GM18520 (cell line): Measurements from ENCODE around the gene CIART.
"Not testable (repeated sequence)": the region's sequence is repeated elsewhere in the genome, so short reads cannot be mapped to it uniquely, and the experiment has no call there.

Source experiments
- ATAC-seq: cut with Tn5 transposase; IDR thresholded peaks from one replicate; pipeline ENCODE4 v1.9.1; 2021; ENCODE audit not compliant: unreplicated experiment

The CIART gene, protein sequence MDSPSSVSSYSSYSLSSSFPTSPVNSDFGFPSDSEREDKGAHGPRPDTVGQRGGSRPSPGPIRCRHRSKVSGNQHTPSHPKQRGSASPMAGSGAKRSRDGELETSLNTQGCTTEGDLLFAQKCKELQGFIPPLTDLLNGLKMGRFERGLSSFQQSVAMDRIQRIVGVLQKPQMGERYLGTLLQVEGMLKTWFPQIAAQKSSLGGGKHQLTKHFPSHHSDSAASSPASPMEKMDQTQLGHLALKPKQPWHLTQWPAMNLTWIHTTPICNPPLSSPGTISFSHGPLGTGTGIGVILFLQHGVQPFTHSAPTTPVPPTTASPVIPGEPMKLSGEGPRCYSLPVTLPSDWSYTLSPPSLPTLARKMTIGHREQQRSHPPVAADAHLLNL

DNA sequence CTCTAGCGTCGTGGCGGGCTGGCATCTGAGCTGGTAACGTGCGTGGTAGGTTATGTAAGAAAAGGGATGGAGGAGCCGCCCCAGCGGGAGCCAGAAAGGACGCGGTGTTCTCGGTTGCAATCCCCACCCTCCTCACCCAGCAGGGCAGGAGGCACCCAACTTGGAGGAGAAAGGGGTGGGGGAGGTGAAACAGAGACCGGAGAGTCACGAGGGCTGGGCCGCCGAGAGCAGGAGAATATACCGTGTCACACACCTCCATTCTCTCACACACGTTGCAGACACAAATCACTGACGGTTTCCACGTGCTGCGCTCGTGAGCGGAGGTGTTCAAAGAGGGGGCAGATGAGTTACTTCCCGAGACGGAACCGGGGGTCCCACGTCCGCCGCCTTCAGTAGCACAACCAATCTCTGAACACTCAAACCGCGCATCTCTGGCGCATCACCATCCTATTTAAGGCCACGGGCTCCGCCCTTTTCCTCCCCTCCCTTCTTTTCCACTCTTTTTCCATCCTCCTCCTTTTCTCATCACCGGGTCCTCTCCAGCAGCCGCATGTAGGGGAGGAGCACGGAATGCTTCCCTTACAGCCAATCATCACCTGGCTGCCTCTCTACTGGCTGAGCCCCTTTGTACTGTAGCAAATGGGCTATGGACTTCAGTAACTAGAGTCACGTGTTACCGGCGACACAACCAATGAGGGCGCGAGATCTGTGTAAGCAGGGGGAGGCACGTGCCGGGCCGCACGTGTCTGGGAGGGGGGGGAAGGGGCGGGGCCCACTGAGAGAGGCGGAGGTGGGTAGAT lies at the start of gene CIART:
TSS of gene CIART (plus strand) at position 797 of the 800 bp plus-strand sequence. CDS start 714 bp downstream, outside the sequence.
- peak; percentile 66 for ATAC-seq

DNA sequence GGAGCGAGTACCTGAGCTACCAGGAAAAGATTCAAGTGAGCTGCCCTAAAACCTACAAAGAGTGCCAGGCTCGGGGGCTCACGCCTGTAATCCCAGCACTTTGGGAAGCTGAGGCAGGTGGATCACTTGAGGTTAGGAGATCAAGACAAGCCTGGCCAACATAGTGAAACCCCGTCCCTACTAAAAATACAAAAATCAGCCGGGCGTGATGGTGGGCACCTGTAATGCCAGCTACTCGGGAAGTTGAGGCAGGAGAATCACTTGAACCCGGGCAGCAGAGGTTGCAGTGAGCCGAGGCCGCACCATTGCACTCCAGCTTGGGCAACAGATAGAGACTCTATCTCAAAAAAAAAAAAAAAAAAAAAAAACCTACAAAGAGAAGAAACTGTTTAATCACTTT lies 49.4 kb upstream of the CIART start:
- not testable (repeated sequence) for ATAC-seq

DNA sequence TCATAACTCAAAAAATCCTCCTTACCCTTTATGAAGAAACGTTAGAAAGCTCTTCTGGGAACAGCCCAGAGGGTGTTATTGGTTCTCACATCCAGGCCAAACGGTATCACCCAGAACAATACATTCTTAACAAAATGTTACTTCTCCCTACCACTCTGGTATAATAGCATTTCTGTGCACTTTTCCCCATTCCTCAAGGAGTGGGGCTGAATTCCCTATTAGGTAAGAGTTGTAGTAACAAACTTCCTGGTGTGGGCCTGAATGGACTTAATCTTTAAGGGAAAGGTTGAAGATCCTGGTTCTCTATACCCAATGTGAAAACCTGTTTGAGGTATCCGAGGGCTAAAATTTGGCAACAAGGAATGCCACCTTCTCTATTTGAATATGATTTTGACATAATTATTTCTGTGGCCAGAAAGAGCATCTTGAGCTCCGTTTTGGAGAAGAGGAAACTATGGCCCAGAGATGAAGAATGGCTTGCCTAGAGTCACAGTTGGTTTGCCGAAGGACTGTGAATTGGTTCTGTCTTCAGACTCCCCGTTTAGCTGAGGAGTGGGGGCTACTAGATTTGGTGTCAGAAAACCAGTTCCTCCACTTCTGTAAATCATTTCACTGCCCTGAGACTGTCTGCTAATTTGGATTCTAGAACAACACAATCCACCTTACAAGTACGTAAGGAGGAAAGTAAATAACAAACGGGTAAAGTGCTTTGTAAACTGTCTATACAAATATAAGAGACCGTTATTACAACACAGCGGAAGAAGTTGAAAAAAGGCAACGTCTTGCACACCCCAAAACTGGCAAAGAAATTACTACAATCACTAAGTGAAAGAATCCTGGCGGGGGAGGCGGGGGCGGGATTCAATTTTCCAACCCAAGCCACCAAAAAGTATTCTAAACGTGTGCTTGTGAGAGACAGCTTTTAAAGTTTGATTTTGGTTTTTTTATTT lies 48.7 kb upstream of the CIART start:
- ATAC-seq, result no peak

DNA sequence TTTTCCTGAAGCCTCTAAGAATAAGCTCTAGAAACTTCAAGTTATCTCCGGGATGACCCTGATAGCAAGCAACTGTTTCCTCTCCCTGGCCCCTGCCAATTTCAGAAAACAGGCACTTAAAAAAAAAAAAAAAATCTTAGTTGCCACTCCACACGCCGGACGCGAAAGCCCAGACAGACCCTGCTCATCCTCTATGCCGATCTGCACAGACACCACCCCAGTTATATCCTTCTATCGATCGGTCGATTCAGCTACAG lies 48.1 kb upstream of the CIART start:
- no peak for ATAC-seq

DNA sequence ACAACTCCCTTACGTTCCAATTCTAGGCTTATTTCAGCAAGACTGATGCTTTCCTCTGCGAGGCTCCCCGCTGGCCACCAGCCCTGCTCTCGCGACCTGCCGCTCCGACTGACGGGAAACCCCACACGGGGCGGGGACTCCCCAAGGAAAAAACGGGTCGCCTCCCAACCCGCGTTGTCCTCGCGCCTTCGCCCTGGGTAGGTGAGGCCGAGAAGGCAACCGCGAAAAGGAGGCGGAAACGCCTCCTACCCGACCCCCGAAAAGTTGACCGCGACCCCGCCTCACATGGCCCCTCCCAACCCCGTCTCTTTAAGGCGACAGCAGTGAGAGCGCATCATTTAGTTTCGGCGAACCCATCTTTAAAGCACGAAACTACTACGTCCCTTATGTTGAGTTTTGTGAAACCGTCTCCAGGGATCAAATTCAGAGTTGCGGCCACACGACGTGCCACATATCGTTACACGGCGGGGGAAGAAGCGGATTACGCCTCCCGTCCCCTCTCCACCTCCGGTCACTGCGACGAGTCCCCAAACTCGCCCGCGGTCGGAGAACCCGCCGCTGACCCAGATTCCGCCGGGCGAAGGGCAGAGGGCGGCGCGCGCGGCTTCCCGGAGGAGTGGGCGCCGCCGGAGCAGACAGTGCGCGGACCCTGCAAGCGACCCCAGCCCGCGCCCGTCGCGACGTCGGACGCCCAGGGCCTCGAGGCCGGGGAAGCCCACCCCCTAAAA lies 47.6 kb upstream of the CIART start:
- ATAC-seq, result peak; percentile 39

DNA sequence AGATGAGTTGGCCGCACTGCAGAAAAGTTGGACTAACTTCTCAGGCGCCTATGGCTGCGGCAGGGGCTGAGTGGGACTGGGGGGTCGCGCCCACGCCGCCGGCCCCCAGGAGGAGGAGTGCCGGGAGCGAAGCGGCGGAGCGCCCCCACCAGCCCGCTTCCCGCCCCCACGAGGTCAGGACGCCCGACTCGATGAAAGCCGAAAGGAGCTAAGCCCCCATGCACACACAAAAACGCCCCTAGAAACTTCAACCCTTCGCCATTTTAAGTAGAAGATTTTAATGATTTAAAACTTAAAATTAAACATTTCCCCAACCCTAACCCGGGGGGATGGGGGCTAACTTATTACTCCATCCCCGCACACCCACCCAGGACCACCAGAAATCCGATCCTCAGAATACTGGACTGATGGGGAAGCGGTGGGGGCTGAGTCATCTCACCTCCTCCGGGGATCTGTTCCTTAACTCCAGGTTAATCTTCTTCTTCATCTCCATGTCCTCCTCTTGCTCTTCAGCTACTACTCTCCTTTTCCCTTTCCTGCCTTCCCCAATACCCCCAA lies 47.0 kb upstream of the CIART start:
- ATAC-seq, result no peak

DNA sequence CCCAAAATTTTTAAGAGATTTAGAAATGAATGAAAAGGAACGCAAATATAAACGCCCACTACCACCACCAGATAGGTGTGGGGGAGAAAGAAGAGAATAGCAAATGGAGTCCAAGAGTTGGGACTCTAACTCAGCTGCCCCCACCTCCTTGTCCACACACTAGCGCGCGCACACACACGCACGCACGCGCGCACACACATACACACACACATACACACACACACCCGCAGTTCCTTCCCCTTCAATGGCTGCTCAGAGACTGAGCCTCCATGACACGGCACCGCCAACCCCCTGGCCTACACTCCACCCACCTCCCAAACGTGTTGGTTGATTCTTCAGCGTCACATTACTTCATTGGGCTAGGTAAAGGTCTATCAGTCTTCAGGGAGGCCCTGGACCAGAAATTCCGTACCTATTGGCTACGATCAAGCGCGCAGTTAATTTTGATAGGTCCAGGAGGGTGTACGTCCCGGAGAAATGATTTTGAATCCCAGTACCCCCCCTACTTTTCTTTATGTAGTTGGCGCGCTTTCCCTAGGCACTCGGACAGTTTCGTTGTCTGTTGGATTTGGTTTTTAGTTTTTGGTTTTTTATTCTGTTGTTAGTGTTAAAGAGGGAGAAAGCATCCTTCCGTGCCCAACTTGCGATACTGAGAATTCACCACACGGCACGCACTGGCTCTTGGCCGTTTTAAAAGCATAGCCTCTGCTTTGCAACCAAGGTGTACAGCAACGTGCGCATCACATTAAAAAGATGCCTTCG lies 46.3 kb upstream of the CIART start, which contains the start of gene ANP32E:
TSS of gene ANP32E (minus strand) at position 261 of the 762 bp plus-strand sequence. CDS start 326 bp downstream, outside the sequence.
- ATAC-seq, result peak; percentile 88

DNA sequence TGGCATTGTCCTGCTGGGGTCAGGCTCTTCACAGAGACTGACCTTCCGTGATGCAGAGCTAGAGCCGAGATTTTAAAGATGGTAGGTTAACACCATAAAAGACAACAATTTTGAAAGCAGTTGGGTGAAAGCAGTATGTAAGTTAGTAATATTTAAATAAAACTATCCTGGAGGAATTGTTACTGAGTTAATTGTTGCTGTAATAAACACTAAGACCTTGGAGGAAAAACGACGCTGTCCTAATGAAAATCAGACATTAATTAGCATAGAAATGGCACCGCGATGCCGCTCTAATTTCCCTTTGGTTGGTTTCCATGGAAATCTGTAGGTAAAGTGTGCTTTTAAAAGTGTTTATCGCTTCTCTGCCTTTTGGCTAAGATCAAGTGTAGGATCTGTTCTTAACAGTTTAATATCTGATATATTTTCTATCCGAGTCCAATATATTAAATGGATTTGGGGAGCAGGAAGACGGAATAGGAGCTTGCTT lies 45.7 kb upstream of the CIART start:
- ATAC-seq, result no peak

DNA sequence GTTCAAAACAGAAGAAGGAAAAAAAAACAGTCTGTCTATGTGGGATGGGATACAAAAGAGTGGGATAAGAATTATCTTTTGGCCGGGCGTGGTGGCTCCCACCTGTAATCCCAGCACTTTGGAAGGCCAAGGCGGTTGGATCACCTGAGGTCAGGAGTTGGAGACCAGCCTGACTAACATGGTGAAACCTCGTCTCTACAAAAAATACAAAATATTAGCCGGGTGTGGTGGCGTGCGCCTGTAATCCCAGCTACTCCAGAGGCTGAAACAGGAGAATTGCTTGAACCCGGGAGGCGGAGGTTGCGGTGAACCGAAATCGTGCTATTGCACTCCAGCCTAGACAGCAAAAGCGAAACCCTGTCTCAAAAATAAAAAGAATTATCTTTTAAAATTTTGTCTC lies 45.2 kb upstream of the CIART start:
- ATAC-seq, result not testable (repeated sequence)

DNA sequence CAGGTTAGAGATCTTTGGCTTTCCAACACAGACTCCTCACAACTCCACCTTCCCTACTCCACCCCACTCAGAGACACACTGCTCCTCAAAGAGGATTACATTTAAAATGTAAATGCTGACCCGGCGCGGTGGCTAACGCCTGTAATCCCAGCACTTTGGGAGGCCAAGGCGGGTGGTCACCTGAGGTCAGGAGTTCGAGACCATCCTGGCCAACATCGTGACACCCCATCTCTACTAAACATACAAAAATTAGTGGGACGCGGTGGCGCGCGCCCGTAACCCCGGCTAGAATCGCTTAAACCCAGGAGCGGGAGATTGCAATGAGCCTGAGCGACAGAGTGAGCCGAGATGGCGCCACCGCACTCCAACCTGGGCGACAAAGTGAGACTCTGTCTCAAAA lies 44.6 kb upstream of the CIART start:
- no peak for ATAC-seq

DNA sequence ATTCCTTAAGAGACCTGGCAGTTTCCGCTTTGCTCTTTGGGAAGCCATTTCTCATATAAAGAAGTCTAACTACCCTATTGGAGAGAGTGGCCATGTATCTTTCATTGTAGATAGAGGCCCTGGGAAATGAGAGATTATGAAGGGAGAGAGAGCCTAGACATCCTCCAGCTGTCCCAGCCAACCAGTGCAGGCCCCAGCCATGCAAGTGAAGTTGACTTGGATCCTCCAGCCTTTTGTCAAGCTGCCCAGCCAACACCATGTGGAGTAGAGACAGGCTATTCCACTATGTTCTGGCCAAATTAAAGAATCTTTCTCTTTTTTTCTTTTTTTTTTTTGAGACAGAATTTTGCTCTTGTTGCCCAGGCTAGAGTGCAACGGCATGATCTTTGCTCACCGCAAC lies 39.4 kb upstream of the CIART start:
- no peak for ATAC-seq

DNA sequence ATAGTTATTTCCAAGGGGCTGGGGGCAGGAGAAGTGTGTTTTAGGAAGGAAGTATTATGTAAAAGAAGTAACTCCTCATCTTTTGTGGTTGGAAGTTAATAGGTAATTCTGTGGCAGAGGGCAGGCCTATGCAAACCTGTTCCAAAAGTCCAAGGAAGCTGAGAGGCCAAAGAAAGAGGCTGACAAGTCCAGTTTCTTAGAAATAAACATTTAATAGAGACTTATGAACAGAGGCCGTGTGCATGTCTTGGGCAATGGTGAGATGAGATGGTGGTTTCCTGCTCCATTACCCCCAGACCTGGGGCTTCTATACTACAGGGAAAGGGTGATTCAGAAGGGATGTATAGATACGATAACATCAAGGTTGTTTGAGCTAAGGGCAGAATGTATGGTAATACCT lies 32.4 kb upstream of the CIART start:
- no peak for ATAC-seq

DNA sequence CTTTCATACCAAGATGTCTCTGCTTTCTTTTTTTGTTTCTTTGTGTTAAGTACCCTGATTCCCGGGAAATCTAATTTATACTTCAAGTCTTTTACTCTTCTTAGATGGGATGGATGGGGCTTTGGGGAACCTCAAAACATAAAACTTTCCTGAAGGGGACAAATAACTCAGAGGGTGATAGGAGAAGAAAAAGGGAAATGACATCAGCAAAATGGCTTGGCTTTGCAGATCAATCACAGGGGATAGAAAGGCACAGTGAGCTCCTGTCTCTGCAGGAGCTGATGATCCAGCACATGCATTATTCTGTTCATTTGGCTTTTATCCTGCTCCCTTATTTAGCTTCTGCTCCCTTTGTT lies 26.2 kb upstream of the CIART start:
- ATAC-seq, result no peak

DNA sequence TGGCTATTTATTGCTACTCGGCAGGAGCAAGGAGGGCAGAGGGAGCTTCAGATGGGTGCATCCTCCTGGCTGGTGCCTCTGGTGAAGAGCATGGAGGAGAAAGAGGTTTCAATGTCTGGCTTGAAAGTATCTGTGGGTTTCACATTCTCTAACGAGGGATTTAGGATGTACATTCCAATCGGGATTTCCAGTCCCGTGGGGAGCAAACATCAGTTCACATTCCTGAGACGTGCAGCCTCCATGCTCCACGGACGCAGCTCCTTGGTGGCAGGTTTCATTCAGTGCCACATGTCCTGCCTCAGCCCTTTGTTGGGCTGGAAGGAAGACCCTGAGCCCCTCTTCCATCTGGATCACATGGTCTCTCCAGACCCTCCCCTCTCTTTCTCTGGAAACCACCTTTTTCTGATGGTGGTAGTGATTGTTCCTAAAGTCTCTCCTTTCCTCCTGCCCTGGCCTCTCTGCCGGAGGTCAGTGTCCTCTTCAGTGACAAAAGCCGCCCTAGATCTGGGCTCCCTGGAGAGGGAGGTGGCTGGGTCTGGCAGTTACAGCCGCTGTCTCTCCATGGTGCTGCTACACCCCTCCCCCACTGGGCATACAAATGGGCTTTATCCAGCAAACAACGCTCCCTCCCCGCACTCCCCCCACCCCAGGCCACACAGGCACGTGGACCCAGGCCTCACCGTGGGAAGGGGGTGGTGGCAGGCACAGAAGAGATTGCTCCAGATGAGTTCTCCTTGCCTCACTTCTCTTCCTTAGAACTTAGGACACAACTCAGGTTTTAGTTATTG lies 25.6 kb upstream of the CIART start:
- no peak for ATAC-seq

DNA sequence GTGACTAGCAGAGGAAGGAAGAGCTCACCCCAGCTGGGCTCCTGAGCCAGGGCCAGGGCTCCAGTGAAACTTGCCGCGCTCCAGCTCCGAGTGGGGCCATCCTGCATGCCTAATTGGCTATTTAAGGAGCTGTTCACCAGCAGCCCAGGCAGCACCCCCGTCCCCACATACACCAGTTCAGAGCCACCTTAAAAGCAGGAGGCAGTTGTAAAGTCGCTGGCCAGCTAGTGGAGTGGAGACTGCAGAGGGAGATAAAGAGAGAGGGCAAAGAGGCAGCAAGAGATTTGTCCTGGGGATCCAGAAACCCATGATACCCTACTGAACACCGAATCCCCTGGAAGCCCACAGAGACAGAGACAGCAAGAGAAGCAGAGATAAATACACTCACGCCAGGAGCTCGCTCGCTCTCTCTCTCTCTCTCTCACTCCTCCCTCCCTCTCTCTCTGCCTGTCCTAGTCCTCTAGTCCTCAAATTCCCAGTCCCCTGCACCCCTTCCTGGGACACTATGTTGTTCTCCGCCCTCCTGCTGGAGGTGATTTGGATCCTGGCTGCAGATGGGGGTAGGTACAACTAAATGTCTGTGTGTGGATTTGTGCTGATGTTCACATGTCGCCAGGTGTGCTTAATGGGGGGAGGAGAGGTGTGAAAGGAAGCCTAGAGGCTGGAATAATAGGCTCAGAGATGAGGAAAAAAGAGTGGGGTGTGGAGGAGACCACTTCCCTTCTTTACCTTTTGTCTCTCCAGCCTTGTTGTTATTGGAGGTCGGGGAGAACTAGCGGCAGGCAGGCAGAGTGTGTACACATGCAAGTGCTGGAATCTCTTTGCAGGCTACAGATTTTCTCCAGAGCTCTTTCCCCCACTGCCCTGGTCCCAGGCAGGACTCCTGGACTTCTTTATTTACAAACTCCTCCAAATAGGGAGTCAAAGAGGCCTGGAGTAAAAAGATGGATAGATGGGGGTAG lies 24.4 kb upstream of the CIART start, which contains the start of gene CA14:
TSS of gene CA14 (plus strand) at position 151 of the 962 bp plus-strand sequence. CDS start at position 506, 355 bp downstream.
- ATAC-seq, result no peak

DNA sequence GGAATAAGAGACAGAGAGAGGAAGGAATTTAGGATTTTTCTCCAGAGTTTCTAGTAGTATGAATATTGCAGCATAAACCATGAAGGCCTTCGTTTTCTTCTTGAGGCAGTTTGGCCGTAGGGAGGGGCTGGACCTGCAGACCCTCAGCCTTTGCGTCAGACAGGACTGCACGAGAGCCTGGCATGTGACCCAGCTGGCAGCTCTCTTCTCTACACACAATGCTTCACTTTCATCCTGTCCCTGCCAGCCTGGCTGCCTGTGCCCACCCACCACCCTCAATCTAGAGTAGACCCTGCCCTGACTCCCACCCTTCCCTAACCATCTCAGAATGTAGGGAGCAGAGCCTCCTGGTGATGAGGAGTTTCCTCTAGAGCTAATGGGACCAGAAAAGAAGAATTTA lies 23.1 kb upstream of the CIART start:
- no peak for ATAC-seq
